Sciatic nerve (tissue), 2 donors: Measurements from ENCODE around the gene COIL. TPM values are rescaled to one million over a fixed set of nuclear protein-coding genes. Genes with fewer than 3 reads are reported as not detected.
"Not testable (repeated sequence)": the region's sequence is repeated elsewhere in the genome, so short reads cannot be mapped to it uniquely, and the experiment has no call there.

Experiments used
- ATAC-seq: fragments of 200-7000 bp; cut with Tn5 transposase; one replicate; pipeline ENCODE4 v1.9.1; 2020; ENCODE audit warnings: mild to moderate bottlenecking, moderate library complexity
- DNase-seq: peaks from one replicate; pipeline ENCODE4 v3.0.0-alpha.2; 2020; ENCODE audit warnings: low spot score
- intact Hi-C: fragments of 100-400 bp; cut with DNase I; formaldehyde crosslinking; loops from one replicate; pipeline ENCODE4 v1.14.2; 2022
- total RNA-seq: library from RNA; stranded (reverse); fragmentation: NEBNext Ultra II Directional; extraction: Animal tissue kit (Norgen Biotek cat#: 25700); gene quantifications from one replicate; pipeline ENCODE4 v1.2.1, GENCODE V29; 2021
- donor health status: DM: no; HTN: no; CAD: no.
- donor health status: DM: no; HTN: no; CAD: no.

Gene COIL
- total RNA-seq, 1 donor from 2014 or later: 13.7 TPM

DNA sequence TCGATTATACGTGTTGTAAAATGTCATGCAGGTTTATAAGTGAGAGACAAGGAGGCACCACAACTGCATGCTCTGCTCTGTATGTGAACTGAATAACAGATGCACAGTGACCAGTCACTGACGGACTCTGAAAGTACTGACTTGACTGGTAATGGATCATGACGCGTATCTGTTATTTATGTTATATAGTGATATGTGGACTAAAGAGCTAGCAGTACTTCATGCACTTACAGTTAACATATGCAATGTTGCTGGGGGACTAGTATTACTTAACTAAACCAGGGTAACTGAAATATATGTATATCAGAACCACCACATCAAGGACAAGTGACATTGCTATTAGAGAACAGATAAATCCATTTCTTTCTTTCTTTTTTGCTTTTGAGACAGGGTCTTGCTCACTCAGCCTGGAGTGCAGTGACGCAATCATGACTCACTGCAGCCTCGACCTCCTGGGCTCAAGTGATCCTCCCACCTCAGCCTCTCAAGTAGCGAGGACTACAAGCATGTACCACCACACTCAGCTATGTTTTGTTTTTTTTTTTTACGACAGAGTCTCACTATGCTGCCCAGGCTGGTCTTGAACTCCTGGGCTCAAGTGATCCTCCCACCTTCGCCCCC, 17.2 kb downstream of the COIL start:
- ATAC-seq: no peak
- intact Hi-C loops: loop anchor here (10.0 kb wide), 1 partner anchor 109 kb away; the partner anchor contains the start of genes C17orf67 and DGKE
- DNase-seq: no peak

DNA sequence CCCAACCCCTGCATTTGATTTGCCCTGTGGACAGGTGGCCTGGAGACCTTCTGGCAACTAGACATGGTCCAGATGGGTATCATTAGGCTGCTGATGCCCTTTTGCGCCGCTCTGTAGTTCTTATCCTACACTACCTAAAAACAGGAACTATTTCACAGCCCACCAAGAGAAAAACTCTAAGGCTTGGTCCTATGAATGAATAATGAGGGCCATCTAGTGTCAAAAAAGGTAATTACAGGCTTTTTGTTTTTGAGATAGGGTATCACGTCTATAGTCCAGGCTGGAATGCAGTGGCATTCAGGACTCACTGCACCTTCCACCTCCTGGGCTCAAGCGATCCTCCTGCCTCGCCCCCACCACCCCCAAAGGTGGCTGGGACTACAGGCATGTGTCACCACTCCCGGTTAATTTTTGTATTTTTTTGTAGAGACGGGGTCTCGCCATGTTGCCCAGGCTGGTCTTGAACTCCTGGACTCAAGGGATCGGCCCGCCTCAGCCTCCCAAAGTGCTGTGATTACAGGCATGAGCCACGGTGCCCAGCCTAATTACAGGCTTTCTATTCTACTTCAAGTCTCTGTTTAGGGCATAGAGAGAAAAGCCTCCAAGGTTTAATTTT, 20.9 kb downstream of the COIL start:
- intact Hi-C loops: loop anchor here (10.0 kb wide), 1 partner anchor 105 kb away; the partner anchor contains the start of genes C17orf67 and DGKE
- no peak for DNase-seq
- peak; percentile 70 for ATAC-seq

DNA sequence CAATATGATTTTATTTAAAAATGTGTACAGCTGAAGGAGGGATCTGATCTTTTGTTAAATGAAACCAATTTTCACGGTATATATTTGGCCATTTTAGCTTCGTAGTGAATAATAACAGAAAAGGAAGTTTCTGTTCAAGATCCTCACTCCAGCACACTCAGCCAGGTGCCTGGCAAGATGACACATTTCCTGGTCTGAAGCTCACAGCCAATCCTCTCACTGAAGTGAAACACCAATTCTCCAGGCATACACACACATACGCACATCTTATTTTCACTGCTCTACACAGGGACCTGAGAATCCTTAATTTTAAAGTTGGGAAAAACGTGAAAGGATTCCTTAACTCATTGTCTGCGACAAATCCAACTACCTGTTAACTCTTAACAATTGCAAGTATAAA, 22.6 kb downstream of the COIL start:
- ATAC-seq, intact Hi-C loops, DNase-seq: not testable (repeated sequence)

- intact Hi-C loops: no loop called here
- no peak for ATAC-seq
Measured at GRCh38 chr17:56937687-56938086, 23.2 kb downstream of the COIL start.

GRCh38 chr17:56936697-56937322, 24.0 kb downstream of the COIL start:
- intact Hi-C loops: no loop called here
- ATAC-seq: no peak
- DNase-seq: no peak

More at GRCh38 chr17:56937687-56938086, 23.2 kb downstream of the COIL start:
- no peak for DNase-seq

- DNase-seq (no peak), ATAC-seq (no peak)
- intact Hi-C loops: no loop called here
Measured at GRCh38 chr17:56935461-56935860, 25.4 kb downstream of the COIL start.

DNA sequence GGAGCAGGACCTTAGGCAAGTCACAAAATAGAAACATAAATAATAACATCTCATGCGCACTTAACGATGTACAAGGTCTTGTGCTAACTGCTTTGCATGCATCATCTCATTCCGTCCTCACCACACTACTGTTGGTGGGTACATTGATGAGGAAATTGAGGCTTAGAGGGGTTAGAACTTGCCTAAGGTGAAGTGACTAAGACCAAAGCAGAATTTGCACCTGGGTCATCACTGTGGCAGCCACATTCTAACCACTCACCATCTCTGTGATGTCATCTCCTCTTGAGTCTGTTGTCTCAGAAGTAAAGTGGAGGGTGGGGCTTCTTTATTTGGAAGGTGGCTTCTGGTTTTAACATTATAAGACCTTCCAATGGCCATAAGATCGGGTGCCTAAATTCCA, 26.6 kb downstream of the COIL start:
- no peak for ATAC-seq
- DNase-seq: no peak
- intact Hi-C loops: no loop called here

- ATAC-seq (no peak), DNase-seq (no peak)
- intact Hi-C loops: no loop called here
Measured at GRCh38 chr17:56933868-56934267, 27.0 kb downstream of the COIL start.

GRCh38 chr17:56933151-56933745, 27.6 kb downstream of the COIL start:
- intact Hi-C loops: no loop called here
- no peak for DNase-seq
- ATAC-seq: no peak

- intact Hi-C loops: no loop called here
- no peak for DNase-seq
- no peak for ATAC-seq
Measured at GRCh38 chr17:56930739-56931337, 30.0 kb downstream of the COIL start.

DNA sequence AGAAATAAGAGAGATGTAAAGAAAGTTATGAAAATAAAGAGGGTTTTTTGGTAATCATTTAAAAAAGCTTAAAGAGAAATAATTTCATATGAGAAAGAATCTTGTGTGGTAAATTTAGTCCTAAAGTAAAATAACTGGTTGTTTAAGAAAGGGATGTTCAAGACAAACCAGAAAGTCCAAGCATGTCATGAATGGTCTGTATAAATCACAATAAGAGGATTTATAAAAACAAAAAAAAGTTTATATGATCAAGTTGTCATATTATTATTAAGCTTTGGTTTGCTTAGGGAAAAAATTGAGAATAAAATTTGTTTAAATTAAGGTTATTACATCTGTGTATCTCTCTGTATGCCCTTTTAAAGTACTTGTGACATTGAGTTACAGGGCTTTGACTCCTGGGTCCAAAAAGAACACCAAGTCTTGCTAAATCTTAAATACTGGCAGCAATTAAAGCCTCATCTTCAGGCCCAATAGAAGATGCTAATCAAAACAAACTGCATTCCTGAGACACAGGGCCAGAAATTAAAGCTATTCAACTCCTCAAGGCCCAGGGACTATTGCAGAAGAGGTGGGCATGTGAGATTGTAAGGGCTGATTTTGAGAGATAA, 31.4 kb downstream of the COIL start:
- intact Hi-C loops: no loop called here

GRCh38 chr17:56928586-56928985, 32.3 kb downstream of the COIL start:
- intact Hi-C loops: no loop called here
- ATAC-seq: no peak
- no peak for DNase-seq

More for the DNA sequence above, 31.4 kb downstream of the COIL start:
- ATAC-seq: no peak
- DNase-seq: no peak

DNA sequence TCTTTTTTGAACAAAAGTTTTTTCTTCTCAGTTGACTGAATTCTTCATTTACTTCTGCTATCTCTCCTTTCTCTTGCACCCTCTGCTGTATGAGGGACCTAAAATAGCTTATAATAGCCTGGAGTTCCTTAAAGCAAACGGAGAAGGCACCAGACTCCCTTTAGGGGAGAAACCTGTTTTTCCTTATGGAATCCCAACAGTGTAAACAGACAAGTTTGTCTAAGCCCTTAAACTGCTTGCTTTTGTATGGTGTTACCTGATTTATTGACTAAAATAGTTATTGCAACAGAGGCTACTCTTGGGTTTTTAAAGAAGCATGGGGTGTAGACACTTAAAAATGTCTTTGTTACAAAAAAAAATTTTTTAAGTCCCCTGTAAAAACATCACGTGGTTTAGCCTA, 34.1 kb downstream of the COIL start:
- intact Hi-C loops: no loop called here
- ATAC-seq: no peak

GRCh38 chr17:56926270-56926669, 34.6 kb downstream of the COIL start:
- no peak for ATAC-seq
- DNase-seq: no peak
- intact Hi-C loops: no loop called here

More for the DNA sequence above, 34.1 kb downstream of the COIL start:
- DNase-seq: no peak

DNA sequence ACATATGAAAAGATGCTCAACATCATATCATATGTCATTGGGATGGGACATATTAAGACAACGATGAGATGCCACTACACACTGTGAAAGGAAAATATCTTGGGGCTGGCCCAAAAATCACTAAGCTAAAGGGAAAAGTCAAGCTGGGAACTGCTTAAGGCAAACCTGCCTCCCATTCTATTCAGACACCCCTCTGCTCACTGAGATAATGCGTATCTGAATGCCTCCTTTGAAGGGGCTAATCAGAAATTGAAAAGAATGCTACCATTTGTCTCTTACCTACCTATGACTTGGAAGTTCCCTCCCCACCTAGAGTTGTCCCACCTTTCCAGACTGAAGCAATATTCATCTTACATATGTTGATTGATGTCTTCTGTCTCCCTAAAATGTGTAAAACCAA, 35.8 kb downstream of the COIL start:
- DNase-seq (no peak), ATAC-seq (no peak)
- intact Hi-C loops: no loop called here

DNA sequence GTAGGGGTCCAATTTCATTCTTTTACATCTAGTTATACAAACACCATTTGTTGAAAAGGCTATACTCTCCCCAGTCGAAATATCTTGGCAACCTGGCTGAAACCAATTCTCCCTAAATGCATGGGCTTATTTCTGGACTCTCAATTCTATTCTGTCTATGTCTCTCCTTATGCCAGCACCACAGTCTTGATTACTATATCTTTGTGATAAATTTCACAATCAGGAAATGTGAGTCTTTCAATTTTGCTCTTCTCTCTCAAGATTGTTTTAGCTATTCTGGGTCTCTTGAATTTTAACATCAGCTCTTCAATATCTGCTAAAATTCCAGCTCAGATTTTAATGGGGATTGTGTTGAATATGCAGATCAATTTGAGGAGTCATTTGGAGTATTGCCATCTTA, 41.1 kb downstream of the COIL start:
- DNase-seq (no peak), ATAC-seq (no peak)
- intact Hi-C loops: no loop called here

GRCh38 chr17:56918916-56919315, 41.9 kb downstream of the COIL start:
- ATAC-seq (no peak), DNase-seq (no peak)
- intact Hi-C loops: no loop called here

- intact Hi-C loops: no loop called here
- DNase-seq: no peak
- no peak for ATAC-seq
Measured at GRCh38 chr17:56917559-56918296, 43.1 kb downstream of the COIL start.
